ENCODE results near the gene GRAMD1B.

DNA sequence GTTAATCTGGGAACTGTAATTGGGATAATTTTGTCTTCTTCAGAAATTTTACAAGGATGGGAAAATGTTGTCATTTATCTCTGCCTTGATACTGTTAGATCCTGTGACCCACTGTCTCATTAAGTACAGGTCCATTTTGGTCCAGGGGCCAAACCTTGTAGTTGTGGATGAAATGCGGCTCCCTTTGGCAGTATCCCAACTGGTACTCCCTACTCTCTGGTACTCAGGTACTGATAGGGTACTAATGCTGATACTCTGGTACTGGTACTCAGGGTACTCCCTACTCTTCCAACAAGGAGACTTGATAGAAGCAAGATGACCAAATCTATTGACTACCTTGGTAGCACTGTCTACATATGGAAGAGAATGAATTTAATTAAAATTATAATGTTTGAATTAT is 97.9 kb downstream of the GRAMD1B start:
- TF ChIP-seq, protein P1, sequence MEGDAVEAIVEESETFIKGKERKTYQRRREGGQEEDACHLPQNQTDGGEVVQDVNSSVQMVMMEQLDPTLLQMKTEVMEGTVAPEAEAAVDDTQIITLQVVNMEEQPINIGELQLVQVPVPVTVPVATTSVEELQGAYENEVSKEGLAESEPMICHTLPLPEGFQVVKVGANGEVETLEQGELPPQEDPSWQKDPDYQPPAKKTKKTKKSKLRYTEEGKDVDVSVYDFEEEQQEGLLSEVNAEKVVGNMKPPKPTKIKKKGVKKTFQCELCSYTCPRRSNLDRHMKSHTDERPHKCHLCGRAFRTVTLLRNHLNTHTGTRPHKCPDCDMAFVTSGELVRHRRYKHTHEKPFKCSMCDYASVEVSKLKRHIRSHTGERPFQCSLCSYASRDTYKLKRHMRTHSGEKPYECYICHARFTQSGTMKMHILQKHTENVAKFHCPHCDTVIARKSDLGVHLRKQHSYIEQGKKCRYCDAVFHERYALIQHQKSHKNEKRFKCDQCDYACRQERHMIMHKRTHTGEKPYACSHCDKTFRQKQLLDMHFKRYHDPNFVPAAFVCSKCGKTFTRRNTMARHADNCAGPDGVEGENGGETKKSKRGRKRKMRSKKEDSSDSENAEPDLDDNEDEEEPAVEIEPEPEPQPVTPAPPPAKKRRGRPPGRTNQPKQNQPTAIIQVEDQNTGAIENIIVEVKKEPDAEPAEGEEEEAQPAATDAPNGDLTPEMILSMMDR (conservative IDR thresholded peaks at IDR 0.05; ENCODE audit: low read depth, low read length) = no peak
- TF ChIP-seq EZH2 (IDR thresholded peaks at IDR 0.05; ENCODE audit: low read length, unreplicated experiment) (no peak), EZH2phosphoT487 (IDR thresholded peaks at IDR 0.05; ENCODE audit: borderline replicate concordance, low read length) (no peak)
